Bronchial epithelial cell (primary cell): ENCODE results near the gene ADPRM. TPM values are rescaled to one million over a fixed set of nuclear protein-coding genes. Genes with fewer than 3 reads are reported as not detected.

Source experiments
- DNase-seq: peaks from one replicate; pipeline ENCODE4 v3.0.0-alpha.2; 2010; ENCODE audit warnings: low read depth
- FAIRE-seq: peaks from 2 replicates; lab custom pipeline; 2011; peaks lifted over from hg19 to GRCh38; lab: Jason Lieb, UNC
- H3K27me3 ChIP-seq: 2 replicates; pipeline ENCODE4 v1.5.1; 2011; ENCODE audit warnings: low read length; ENCODE audit not compliant: control insufficient read depth, insufficient read depth
- H3K36me3 ChIP-seq: 2 replicates; pipeline ENCODE4 v1.5.1; 2011; ENCODE audit warnings: low read length; ENCODE audit not compliant: control insufficient read depth, insufficient read depth
- H3K4me3 ChIP-seq: 2 replicates; pipeline ENCODE4 v1.5.1; 2011; ENCODE audit warnings: mild to moderate bottlenecking, low read depth, low read length, control low read depth
- total RNA-seq: library from RNA; depleted of rRNA; stranded (reverse); fragments of >200 nt; gene quantifications from 2 replicates; pipeline ENCODE4 v1.2.1, GENCODE V29; 2014
- TF ChIP-seq, protein P1 (sequence below): IDR thresholded peaks from 2 replicates; pipeline ENCODE4 v1.5.1; 2011; ENCODE audit warnings: mild to moderate bottlenecking, moderate library complexity, low read length, control low read depth, inconsistent platforms; ENCODE audit not compliant: insufficient read depth, severe bottlenecking

Gene ADPRM
- total RNA-seq, 1 donor from 2014 or later: 20.5 TPM

DNA sequence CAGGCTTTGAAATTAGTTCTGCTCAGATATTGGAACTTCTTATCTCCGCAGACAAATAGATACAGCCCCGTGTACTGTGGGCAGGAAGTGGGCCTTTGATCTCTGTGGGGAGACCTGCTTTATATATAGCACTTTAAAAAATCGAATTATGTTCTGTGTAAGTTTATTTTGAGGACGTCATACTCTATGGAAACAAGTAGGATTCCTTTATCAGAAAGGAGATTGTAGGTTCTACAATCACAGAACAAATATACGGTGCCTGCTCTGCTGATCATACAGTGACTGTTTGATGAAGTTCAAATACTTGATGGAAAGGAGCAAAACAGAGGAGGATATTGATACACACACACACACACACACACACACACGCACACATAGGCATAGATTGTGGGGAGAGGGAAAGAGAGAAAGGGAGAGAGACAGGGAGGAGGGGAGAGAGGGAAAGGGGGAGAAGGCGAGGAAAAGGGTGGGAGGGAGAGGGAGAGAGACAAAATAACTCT is 47.2 kb downstream of the ADPRM start:
- Histone ChIP-seq H3K36me3 (no peaks in the 10 kb centered on the region), H3K4me3 (no peak overlapping the region), H3K27me3 (no peaks in the 10 kb centered on the region)
- DNase-seq: no peak
- TF ChIP-seq, protein P1, sequence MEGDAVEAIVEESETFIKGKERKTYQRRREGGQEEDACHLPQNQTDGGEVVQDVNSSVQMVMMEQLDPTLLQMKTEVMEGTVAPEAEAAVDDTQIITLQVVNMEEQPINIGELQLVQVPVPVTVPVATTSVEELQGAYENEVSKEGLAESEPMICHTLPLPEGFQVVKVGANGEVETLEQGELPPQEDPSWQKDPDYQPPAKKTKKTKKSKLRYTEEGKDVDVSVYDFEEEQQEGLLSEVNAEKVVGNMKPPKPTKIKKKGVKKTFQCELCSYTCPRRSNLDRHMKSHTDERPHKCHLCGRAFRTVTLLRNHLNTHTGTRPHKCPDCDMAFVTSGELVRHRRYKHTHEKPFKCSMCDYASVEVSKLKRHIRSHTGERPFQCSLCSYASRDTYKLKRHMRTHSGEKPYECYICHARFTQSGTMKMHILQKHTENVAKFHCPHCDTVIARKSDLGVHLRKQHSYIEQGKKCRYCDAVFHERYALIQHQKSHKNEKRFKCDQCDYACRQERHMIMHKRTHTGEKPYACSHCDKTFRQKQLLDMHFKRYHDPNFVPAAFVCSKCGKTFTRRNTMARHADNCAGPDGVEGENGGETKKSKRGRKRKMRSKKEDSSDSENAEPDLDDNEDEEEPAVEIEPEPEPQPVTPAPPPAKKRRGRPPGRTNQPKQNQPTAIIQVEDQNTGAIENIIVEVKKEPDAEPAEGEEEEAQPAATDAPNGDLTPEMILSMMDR: no peak
- FAIRE-seq: no peak

- FAIRE-seq (no peak), DNase-seq (peak; percentile 29)
- TF ChIP-seq, protein P1: no peak
These were observed 47.8 kb downstream of the ADPRM start for GRCh38 chr17:10745231-10745630.

GRCh38 chr17:10748531-10749181 is 51.3 kb downstream of the ADPRM start:
- no peak overlapping the region for H3K4me3 ChIP-seq
- DNase-seq (no peak), FAIRE-seq (no peak)
- no peaks in the 10 kb centered on the region for H3K36me3 ChIP-seq
- H3K27me3 ChIP-seq: no peaks in the 10 kb centered on the region
- TF ChIP-seq, protein P1: no peak

More at GRCh38 chr17:10745231-10745630, 47.8 kb downstream of the ADPRM start:
- H3K27me3 ChIP-seq: no peaks in the 10 kb centered on the region
- no peak overlapping the region for H3K4me3 ChIP-seq
- H3K36me3 ChIP-seq: no peaks in the 10 kb centered on the region

DNA sequence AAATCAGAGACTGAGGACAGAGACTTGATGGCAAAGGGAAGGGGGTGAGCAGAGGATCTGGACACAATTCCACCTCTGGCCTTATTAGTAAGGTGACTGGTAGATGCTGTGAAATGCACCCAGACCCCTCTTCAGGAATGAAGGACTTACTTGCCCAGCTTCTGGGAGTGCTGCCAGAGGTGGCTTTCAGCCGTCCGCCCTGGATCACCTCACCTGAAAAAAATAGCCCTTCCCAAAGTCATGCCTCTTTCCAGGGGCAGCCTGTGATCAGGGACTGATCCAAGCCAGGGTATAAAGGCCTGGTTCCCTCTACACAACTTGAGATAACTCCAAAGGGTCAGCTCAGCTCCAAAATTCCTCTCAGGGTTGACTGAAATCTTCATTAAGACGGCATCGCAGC is 52.8 kb downstream of the ADPRM start:
- FAIRE-seq: no peak
- H3K27me3 ChIP-seq: no peaks in the 10 kb centered on the region
- no peaks in the 10 kb centered on the region for H3K36me3 ChIP-seq
- DNase-seq: no peak
- TF ChIP-seq, protein P1: no peak
- no peak overlapping the region for H3K4me3 ChIP-seq

DNA sequence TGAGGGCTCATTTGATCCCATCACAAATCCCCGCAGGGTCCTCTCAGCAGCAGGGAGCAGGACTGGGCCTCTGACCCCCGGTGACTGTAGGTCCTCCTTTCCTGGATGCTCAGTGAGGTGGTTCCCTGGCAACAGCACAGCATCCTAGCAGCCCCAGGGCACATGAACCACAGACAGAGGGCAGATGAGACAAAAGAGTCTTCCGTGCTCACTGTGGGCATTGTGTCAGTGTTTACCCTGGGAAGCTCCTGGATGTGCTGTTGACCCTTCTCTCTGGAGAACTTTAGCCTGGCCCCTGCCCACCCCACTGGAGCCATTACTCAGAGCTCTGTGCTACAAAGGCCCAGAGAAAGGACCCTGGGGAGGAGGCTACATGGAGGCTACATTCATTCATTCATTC is 54.2 kb downstream of the ADPRM start:
- Histone ChIP-seq H3K36me3 (no peaks in the 10 kb centered on the region), H3K27me3 (no peaks in the 10 kb centered on the region), H3K4me3 (no peak overlapping the region)
- DNase-seq (no peak), FAIRE-seq (no peak)
- TF ChIP-seq, protein P1: no peak
